GM18499 (cell line): ENCODE results near the gene AMN1.
"Not testable (repeated sequence)": the region's sequence is repeated elsewhere in the genome, so short reads cannot be mapped to it uniquely, and the experiment has no call there.

ENCODE experiments used
- ATAC-seq: cut with Tn5 transposase; IDR thresholded peaks from one replicate; pipeline ENCODE4 v1.9.1; 2021; ENCODE audit warnings: moderate number of reproducible peaks; ENCODE audit not compliant: insufficient read depth, unreplicated experiment

AMN1 gene

DNA sequence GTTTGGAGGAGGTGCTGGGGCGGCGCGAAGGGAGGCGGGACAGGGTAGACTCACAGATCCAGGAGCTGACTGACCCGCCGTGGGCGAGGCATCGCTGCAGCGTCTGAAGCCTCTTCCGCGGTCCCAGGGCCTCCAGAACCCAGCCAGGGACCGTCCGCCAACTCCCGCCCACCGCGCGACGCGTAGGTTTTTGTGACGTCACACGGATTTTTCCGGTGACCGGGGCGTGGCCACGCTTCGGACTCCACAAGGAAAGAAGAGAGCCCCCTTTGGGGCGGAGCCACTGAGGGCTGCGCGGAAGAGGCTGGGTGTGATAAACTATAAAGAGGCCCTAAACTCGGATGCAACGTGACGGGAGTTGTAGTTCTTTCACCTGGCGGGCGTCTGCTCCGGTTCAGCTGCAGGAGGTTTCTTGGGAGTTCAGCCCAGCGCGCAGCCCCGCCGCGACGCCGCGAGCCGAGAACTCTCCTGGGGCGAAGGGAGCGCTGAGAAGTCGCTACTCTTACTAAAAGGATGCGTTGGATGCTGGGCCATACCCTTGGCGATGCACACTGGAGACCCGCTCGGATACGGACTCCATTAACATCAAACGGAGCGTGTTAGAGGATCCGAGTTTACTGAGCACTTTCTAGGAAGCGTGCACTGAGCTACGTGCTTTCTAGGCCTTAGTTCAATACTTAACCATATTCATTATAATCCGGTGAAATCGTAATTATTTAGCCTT is at the start of gene AMN1:
TSS of gene AMN1 (minus strand) at position 105 of the 724 bp plus-strand sequence. CDS start at position 92, 13 bp downstream.
- ATAC-seq: peak; percentile 87

DNA sequence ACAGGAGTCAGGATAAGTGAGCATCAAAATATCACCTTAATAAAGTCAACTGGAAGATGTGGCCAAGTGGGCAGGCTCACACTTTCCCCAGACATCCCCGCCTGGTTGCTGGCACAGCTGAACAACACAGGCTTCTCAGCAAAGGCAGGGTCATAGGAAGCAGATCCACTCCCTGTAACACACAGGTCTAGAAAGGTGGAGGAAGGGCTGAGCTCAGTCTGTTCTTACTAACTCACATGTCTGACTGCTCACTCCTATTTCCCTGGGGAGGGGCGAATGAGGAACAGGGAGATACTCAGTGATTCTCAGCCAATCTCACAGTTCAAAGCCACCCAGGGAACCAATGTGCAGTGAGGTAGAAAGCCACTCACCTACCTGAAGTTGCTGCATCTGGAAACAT is 45.0 kb upstream of the AMN1 start:
- no peak for ATAC-seq

DNA sequence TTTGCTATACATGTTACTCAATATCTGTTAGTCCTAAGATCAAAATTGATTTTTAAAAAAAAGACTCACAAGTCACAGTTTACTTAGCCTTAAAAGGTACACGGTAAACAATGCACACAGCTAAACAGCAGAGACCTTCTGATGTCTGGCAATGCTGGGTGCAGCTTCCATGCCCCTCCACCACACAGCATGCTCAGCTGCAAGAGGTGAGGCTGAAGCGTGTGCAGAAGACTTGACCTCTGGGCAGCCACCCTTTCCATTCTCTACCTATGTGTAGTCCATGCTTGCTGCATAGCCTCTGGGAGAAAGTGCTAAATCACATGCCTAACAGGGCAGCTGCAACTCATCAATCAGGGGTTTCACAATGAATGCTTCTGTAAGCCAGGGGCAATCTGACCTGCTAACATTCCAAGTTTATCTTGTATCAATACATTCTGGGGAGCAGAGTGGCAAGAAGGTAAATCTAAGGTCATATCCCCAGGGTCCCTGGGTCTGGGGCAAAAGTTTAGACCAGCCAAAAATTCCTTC is 44.5 kb upstream of the AMN1 start:
- no peak for ATAC-seq

DNA sequence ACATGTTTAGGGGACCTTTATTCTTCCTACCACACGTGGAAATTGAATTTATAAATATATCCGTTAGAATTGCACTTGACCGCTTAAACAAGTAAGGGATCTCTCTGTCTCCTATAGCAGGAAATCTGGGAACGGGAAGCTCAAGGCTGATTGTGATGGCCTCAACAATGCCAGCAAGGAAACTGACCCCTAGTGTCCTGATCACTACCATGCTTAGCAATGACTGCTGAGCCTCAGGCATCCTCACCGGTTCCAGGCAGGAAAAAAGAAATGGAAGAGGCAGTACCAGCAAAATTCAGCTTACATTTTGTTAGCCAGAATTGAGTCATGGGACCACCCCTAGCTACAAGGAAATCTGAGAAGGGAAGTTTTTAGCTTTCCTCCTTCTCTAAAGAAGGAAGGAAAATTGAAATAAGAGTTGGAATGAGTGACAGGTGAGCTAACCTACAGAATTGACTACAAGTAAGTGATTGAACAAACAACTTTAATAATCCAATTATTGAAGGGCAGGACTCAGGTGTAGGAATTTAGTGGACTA is 43.9 kb upstream of the AMN1 start:
- no peak for ATAC-seq

DNA sequence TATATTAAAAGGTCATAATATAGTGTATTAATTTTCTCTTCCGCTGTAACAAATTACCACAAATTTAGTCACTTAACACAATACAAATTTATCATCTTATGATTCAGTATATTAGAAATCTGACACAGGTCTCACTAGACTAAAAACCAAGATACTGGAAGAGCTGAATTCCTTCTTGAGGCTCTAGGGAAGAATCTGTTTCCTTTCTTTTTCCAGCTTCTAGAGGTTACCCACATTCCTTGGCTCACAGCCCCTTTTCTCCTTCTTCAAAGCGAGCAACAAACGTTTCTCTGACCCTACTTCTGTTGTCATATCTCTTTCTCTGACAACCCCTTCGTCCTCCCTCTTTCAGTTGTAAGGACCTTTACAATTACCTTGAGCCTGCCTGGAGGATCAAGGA is 43.4 kb upstream of the AMN1 start:
- ATAC-seq: no peak

DNA sequence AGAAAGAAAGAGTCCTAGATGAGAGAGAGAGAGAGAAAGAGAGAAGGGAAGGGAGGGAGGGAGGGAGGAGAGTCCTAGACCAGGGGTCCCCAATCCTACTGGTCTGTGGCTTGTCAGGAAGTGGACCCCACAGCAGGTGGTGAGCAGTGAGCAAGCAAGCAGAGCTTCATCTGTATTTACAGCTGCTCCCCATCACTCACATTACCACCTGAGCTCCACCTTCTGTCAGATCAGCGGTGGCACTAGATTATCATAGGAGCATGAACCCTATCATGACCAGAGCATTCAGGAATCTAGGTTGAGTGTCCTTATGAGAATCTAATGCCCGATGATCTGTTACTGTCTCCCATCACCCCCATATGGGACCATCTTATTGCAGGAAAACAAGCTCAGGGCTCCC is 39.2 kb upstream of the AMN1 start:
- no peak for ATAC-seq

DNA sequence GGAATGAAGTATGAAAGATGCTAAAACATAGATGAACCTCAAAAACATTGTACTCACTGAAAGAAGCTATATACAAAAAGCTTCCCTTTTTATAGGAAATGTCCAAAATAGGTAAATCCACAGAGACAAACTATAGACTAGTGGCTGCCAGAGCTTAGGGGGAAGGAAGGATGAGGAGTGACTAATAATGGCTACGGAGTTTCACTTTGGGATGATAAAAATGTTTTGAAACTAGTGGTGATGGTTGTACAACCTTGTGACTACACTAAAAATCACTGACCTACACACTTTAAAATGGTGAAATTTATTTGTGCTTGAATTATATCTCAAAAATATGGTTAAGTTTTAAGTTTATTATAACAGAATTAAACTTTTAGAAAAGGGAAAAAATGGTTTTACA is 37.1 kb upstream of the AMN1 start:
- ATAC-seq: no peak

DNA sequence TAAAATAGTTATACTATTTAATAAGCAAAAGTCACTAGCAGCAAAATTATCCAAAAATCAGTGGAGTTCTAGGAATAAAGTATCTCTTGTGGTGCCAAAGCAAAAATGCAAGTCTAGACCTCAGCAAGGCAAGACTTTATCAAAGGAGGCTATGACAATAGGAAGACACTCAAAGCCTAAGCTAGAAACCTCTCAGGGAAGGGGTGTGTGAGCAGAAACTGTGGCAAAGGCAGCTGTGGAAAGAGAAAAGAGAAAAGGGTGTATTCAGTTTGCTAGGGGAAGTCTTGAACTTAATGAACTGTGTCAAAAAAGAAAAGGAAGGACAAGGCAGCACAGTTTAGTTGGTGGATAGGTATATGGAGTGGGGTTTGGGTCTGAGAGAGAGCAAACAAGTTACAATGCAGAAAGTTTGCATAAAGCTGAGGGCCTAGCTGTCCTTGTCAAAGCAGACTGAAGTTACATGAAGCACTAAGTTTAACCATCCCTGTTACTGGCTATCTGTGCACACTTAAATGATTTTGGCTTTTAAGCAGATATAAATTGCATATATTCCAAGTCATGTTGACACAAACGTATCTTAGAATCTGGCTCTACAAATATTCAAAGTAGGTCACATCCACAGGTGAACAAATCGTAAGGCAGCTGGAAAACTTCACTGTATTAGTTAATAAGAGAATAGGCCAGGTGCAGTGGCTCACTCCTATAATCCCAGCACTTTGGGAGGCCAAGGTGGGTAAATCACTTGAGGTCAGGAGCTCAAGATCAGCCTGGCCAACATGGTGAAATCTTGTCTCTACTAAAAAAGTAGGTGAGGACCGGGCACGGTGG is 31.0 kb upstream of the AMN1 start:
- no peak for ATAC-seq

DNA sequence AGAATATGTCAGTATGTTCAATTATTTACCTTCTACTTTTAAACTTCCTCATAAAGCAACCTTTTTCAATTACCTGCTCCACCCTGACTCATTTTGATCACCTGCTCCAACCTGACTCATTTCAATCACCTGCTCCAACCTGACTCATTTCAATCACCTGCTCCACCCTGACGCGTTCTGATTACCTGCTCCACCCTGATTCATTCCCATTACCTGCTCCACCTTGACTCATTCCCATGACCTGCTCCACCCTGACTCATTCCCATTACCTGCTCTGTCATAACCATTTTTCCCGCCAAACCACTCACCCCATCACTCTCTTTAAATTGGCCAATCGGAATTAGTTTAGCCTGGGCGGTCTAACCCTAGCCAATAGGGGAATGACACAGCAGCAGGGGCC is 29.5 kb upstream of the AMN1 start:
- ATAC-seq: not testable (repeated sequence)

DNA sequence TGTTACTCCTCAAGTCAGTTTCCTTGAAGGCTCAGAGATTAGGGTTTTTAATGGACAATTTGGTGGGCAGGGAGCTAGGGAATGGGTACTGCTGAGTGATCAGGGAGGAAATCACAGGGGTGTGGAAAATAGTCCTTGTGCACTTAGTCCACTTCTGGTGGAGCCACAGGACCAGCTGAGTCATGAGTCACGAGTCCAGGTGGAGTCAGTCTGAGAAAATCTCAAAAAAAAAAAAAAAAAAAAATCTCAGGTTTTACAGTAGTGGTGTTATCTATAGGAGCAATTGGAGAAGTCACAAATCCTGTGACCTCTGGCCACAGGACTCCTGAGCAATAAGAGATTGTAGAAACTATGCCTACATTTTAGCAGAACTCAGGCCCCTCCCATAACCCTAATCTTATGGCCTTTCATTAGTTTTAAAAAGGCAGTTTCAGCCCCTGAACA is 28.2 kb upstream of the AMN1 start:
- ATAC-seq: no peak

DNA sequence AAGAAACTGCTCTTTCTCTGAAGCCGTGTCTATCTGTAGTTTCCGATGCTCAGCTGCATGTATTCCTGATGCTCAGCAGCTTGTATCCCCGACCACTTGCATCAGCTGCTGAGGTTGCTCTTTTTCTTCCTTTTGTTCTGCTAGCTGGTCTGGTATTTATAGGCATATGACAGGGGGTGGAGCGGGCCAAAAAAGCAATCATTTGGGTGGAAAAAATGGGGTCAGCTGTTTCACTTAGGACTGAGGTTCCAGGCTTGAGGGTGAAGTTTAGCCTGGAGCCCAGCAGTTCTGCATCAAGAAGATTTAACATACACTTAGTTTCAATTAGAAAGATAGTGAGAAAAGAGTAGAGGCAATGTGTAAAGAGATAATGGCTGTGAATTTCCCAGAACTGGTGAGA is 23.6 kb upstream of the AMN1 start:
- no peak for ATAC-seq

DNA sequence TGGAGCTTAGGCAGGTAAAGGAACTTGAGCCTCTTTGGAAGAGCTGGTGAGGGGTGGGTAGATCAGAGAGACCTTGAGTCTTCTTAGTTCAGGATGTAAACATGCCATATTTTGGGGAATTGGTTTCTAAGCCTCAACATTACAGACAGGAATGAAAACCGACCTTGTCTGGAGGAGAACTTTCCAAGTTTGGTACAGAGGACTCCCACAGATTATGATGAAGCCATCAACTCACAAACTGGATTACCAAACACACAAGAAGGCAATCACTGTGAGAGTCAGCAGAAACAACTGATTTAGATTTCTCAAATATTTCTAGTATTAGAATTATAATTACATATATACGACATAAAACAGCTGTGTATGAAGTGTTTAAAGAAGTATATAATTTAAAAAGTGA is 22.3 kb upstream of the AMN1 start:
- ATAC-seq: no peak

DNA sequence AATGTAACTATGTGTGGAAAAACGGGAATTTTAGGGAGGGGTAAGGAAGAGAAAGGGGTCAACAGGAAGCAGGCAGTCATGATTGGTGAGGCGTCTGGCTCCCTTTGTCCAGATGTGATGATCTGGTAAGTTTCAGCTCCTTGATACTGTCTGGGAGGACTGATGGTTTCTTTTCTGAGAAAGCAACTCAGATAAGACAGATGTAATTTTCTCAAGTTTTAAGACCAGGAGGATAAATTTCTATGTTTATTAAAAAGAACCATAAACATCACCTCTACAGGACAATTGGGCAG is 21.9 kb upstream of the AMN1 start:
- ATAC-seq: no peak

DNA sequence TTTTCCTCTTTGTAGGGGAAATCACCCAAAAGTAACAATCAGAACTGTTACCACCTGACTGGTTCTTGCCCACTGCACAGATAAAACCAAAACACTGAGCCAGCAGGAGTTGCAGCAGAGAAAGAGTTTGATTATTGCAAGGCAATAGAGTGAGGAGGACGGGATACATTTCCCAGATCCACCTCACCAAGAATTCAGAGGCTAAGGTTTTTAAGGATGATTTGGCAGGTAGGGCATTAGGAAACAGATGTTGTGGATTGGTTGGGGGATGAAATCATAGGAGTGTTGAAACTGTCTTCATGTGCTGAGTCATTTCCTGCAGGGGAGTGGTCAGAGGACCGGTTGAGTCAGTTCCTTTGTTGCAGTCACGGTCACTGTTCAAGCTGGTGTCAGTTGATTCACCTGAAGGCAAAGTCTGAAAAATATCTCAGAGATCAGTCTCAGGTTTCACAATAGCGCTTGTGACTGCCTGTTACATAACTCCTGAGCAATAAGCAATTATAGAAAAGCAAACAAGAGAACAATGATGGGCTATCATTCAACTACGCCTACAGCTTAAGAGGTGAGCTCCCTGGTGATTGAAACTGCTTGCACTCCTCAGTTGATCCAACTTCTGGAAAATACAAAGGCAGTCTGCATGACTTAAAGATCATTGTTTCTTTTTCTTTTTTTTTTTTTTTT is 20.3 kb upstream of the AMN1 start:
- ATAC-seq: peak; percentile 80

DNA sequence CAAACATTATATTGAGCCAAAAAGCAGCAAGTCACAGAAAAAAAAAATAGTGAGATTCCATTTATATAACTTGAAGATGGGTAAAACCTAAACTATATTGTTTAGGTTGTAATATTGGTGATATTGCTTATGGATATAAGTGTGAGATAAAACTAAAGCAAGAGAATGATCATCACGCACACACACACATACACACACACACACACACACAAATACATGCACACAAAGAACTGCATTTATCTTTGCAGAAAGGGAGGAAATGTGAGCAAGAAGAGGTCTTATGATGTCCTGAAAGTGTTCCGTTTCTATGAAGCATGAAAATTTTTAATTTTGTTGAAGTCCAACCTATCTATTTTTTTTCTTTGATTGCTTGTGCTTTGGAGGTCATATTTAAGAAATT is 16.4 kb upstream of the AMN1 start:
- ATAC-seq: no peak

DNA sequence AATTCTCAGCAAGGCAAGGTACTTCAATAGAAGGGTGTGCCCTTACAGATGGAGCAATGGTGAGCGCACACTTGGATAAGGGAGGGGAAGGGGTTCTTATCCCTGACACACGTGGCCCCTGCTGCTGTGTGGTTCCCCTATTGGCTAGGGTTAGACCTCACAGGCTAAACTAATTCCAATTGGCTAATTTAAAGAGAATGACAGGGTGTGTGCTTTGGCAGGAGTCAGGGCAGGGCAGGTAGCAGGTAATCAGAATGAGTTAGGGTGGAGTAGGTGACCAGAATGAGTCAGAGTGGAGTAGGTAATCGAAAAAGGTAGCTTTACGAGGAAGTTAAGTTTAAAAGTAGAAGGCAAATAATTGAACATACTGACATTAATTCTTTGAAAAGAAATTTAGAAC is 15.5 kb upstream of the AMN1 start:
- ATAC-seq: not testable (repeated sequence)

DNA sequence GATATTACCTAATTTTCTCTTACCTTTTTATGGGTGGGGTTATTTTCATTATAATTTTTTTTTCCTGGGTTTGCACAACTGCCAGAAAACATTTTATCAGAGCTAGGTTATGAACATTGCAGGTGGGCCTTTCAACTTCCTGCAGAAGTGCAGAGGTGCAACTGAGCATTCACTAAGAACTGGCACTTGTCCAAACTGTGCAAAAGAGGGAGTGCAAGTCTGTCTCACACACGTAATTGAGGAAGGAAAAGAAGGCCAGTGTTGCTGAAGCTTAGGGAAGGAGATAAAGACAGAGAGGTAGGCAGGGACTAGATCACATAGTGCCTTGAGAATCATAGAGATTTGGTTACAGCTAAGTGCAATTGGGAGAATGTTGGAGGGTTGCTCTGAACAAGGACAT is 14.1 kb upstream of the AMN1 start:
- no peak for ATAC-seq

DNA sequence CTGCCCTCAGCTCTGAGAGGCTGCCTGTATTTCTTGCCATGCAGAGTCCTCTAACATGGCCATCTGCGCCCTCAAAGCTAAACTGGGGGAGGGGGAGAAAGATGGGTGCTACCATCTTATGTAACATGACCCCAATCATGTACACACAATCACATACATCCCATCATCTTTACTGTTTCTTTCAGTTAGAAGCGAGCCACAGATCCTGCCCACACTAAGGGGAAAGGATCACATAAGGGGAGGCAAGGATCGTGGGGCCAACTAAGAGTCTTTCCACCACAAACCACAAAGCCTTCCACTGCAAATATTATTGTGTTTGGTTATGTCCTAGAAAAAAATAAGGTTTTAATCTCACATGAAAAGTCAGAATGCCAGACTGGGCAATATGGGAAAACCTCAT is 11.8 kb upstream of the AMN1 start:
- no peak for ATAC-seq

DNA sequence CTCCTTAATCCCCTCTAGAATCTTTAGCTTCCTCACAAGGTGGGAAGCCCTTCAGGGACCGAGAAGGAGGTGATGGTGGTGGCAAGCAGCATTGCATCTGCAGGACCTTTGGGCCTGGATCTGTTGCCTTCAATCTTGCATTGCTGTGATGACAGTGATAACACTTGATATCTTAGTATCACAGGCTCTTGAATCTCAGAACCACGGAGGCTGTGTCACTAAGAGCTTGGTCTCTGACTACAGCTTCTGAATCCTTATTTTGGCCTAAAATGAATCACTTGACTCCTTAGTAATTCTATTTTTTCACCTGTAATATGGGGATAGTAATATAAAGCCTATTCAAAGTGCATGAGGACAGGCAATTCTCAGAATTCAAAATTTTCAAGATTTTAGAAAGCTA is 8.9 kb upstream of the AMN1 start:
- ATAC-seq: no peak

DNA sequence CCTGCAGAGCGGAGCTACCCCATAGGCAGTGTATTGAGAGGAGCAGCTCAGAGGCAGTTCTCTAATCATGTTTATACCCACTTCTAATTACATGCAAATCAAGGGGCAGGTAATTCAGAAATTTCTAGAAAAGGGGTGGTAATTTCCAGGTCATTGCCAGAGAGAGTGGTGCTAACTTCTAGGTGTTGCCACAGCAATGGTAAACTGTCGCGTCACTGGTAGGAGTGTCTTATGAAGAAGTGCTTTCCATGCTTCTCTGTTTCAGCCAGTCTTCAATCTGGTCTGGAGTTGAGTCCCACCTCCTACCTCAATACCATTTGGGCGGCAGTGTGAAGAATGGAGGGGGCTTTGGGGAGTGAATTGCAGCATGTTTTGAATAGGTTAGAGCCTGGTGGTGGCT is 8.5 kb upstream of the AMN1 start:
- no peak for ATAC-seq

DNA sequence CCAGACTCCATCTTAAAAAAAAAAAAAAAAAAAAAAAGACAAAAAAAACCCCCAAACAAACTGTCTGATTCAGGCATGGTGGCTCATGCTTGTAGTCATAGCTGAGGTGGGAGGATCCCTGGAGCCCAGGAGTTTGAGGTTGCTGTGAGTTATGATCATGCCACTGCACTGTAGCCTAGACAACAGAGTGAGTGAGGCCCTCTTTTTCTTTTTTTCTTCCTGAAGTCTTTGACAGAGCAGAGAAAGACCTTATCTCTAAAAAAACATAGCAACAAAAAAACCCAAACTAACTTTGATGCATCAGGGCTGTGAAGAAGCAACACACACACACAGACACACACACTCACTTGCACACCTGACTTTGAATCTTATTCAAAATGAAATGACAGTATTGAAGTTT is 7.7 kb upstream of the AMN1 start:
- no peak for ATAC-seq
